ENCODE results near the gene ITPRID1.

ITPRID1 gene

DNA sequence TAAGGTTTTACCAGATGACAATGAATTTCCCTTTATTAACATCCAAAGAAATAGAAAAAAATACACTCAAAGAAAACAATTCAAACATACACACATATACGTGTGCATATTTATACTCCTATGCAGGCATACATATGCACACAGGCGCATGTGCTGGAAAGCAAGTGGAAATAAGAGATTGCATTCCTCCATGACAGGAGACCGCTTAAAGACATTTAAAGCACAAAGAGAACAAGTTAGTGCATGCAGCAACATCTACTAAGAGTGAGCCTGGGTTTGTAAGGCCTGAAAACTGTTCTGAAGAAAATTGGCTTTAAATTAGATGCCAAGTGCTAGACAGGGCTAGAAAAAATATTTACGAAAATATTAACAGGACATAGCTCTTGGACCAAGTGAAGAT is 133.1 kb downstream of the ITPRID1 start (continued):
- TF ChIP-seq HOXD13 (CRISPR knock-in tag; IDR thresholded peaks at IDR 0.05; ENCODE audit: borderline replicate concordance) (no peak), ZNF174 (tag by site-specific recombination; IDR thresholded peaks at IDR 0.05) (no peak), ZNF629 (tag by site-specific recombination; IDR thresholded peaks at IDR 0.05) (no peak), ZNF121 (tag by site-specific recombination; IDR thresholded peaks at IDR 0.05) (no peak), ZNF585B (tag by site-specific recombination; IDR thresholded peaks at IDR 0.05) (no peak), ZNF76 (tag by site-specific recombination; IDR thresholded peaks at IDR 0.05; ENCODE audit: borderline replicate concordance, low read depth) (no peak), ZNF350 (tag by site-specific recombination; IDR thresholded peaks at IDR 0.05) (no peak), IKZF3 (tag by site-specific recombination; IDR thresholded peaks at IDR 0.05) (no peak), ZNF660 (tag by site-specific recombination; IDR thresholded peaks at IDR 0.05) (no peak), GFI1B (tag by site-specific recombination; IDR thresholded peaks at IDR 0.05) (no peak), YY2 (tag by site-specific recombination; IDR thresholded peaks at IDR 0.05) (no peak)
- TF ChIP-seq, protein P1, sequence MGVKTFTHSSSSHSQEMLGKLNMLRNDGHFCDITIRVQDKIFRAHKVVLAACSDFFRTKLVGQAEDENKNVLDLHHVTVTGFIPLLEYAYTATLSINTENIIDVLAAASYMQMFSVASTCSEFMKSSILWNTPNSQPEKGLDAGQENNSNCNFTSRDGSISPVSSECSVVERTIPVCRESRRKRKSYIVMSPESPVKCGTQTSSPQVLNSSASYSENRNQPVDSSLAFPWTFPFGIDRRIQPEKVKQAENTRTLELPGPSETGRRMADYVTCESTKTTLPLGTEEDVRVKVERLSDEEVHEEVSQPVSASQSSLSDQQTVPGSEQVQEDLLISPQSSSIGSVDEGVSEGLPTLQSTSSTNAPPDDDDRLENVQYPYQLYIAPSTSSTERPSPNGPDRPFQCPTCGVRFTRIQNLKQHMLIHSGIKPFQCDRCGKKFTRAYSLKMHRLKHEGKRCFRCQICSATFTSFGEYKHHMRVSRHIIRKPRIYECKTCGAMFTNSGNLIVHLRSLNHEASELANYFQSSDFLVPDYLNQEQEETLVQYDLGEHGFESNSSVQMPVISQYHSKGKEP (tag by site-specific recombination; IDR thresholded peaks at IDR 0.05) = no peak
- TF ChIP-seq, protein P2, sequence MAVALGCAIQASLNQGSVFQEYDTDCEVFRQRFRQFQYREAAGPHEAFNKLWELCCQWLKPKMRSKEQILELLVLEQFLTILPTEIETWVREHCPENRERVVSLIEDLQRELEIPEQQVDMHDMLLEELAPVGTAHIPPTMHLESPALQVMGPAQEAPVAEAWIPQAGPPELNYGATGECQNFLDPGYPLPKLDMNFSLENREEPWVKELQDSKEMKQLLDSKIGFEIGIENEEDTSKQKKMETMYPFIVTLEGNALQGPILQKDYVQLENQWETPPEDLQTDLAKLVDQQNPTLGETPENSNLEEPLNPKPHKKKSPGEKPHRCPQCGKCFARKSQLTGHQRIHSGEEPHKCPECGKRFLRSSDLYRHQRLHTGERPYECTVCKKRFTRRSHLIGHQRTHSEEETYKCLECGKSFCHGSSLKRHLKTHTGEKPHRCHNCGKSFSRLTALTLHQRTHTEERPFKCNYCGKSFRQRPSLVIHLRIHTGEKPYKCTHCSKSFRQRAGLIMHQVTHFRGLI (tag by site-specific recombination; IDR thresholded peaks at IDR 0.05) = no peak

DNA sequence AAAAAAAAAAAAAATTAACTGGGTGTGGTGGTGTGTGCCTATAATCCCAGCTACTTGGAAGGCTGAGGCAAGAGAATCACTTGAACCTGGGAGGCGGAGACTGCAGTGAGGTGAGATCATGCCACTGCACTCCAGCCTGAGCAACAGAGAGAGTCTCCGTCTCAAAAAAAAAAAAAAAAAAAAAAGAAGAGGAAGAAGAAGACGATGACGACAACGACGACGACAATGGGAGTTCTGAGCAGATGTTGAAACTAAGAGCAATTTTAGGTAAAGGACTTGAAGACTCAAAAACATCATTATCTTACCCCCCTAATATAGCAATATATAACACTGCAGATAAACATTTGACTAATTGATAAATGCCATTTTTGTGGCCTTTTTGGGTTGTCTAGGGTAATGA is 133.6 kb downstream of the ITPRID1 start:
- H3K9me3 ChIP-seq (ENCODE audit: control insufficient read depth, insufficient read depth, low read depth, low read length) = no peaks in the 10 kb centered on the region
- CTCF ChIA-PET = interaction anchor here (0.9 kb wide), 1 partner anchor 18 kb away, joined by 4 read pairs; no protein-coding TSS in a partner anchor
- H3K4me3 ChIP-seq (ENCODE audit: low read depth, low read length) = no peak overlapping the region
- no peaks in the 10 kb centered on the region for H3K36me3 ChIP-seq (ENCODE audit: control insufficient read depth in 2 of 2, insufficient read depth in 1 of 2, low read length in 2 of 2)
- H3K27ac ChIP-seq (ENCODE audit: extremely low read depth, low read depth, low read length) = no peak overlapping the region
- no peaks in the 10 kb centered on the region for H3K4me1 ChIP-seq (ENCODE audit: control insufficient read depth, insufficient read depth, low read length)
- TF ChIP-seq GLI4 (tag by site-specific recombination; IDR thresholded peaks at IDR 0.05) (no peak), TRIM28 (IDR thresholded peaks at IDR 0.05; ENCODE audit: borderline replicate concordance, low read length) (no peak), ZNF433 (tag by site-specific recombination; IDR thresholded peaks at IDR 0.05; ENCODE audit: low read depth) (no peak), ZNF391 (tag by site-specific recombination; IDR thresholded peaks at IDR 0.05; ENCODE audit: borderline replicate concordance, low read depth) (no peak), ZNF292 (tag by site-specific recombination; IDR thresholded peaks at IDR 0.05; ENCODE audit: borderline replicate concordance, low read depth) (no peak), ZNF843 (tag by site-specific recombination; IDR thresholded peaks at IDR 0.05) (no peak), FEZF1 (tag by site-specific recombination; IDR thresholded peaks at IDR 0.05) (no peak), ZNF529 (tag by site-specific recombination; IDR thresholded peaks at IDR 0.05; ENCODE audit: insufficient replicate concordance) (no peak), ZXDB (tag by site-specific recombination; IDR thresholded peaks at IDR 0.05) (no peak), ZNF677 (tag by site-specific recombination; IDR thresholded peaks at IDR 0.05) (no peak)
- TF ChIP-seq, protein P3, sequence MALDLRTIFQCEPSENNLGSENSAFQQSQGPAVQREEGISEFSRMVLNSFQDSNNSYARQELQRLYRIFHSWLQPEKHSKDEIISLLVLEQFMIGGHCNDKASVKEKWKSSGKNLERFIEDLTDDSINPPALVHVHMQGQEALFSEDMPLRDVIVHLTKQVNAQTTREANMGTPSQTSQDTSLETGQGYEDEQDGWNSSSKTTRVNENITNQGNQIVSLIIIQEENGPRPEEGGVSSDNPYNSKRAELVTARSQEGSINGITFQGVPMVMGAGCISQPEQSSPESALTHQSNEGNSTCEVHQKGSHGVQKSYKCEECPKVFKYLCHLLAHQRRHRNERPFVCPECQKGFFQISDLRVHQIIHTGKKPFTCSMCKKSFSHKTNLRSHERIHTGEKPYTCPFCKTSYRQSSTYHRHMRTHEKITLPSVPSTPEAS (tag by site-specific recombination; IDR thresholded peaks at IDR 0.05) = no peak
- TF ChIP-seq, protein P4, sequence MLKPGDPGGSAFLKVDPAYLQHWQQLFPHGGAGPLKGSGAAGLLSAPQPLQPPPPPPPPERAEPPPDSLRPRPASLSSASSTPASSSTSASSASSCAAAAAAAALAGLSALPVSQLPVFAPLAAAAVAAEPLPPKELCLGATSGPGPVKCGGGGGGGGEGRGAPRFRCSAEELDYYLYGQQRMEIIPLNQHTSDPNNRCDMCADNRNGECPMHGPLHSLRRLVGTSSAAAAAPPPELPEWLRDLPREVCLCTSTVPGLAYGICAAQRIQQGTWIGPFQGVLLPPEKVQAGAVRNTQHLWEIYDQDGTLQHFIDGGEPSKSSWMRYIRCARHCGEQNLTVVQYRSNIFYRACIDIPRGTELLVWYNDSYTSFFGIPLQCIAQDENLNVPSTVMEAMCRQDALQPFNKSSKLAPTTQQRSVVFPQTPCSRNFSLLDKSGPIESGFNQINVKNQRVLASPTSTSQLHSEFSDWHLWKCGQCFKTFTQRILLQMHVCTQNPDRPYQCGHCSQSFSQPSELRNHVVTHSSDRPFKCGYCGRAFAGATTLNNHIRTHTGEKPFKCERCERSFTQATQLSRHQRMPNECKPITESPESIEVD (tag by site-specific recombination; IDR thresholded peaks at IDR 0.05) = no peak
- POLR2A ChIA-PET = no interaction called here

All from HEK293 (cell line).